GM12878 (cell line): ENCODE data around the gene CASP5. TPM values are rescaled to one million over a fixed set of nuclear protein-coding genes. Genes with fewer than 3 reads are reported as not detected.

Source experiments
- ATAC-seq: fragments of 200-7000 bp; cut with Tn5 transposase; 3 replicates; pipeline ENCODE4 v1.9.1; 2020; ENCODE audit warnings: mild to moderate bottlenecking, moderate library complexity
- BruUV-seq: library from RNA; stranded (reverse); fragments of 400-500 nt; replicated peaks from 2 replicates; lab custom pipeline; 2021; lab: Mats Ljungman, UMichigan
- CTCF ChIA-PET: fragments of 300-600 bp; sonication (Branson Sonifier 250); formaldehyde crosslinking; extraction: SDS; loops from one replicate; lab custom pipeline; 2021; ENCODE audit warnings: inconsistent platforms; lab: Yijun Ruan, JAX
- POLR2A ChIA-PET: fragments of 350-600 bp; formaldehyde crosslinking; extraction: SDS; loops from one replicate; lab custom pipeline; 2021; ENCODE audit warnings: inconsistent platforms; lab: Charles Lee
- RAD21 ChIA-PET: fragments of 300-600 bp; sonication (Branson Sonifier 250); formaldehyde crosslinking; loops from one replicate; lab custom pipeline; 2023; ENCODE audit warnings: antibody characterized with exemption; ENCODE audit not compliant: unreplicated experiment; lab: Charles Lee
- SMC1A ChIA-PET: fragments of 300-600 bp; sonication (Branson Sonifier 250); formaldehyde crosslinking; loops from one replicate; lab custom pipeline; 2023; ENCODE audit not compliant: unreplicated experiment, uncharacterized antibody; lab: Charles Lee
- DNase-seq: peaks from one replicate; pipeline ENCODE4 v3.0.0-alpha.2; 2011; ENCODE audit warnings: low read depth, low spot score
- FAIRE-seq: peaks from 3 replicates; lab custom pipeline; 2011; peaks lifted over from hg19 to GRCh38; lab: Jason Lieb, UNC
- H2AFZ ChIP-seq: 2 replicates; pipeline ENCODE4 v1.6.0; 2011; ENCODE audit warnings: low read depth, low read length, control low read depth; ENCODE audit not compliant: control insufficient read depth
- H3K27ac ChIP-seq: 2 replicates; pipeline ENCODE4 v1.5.1; 2011; ENCODE audit warnings: control low read depth; ENCODE audit not compliant: control insufficient read depth, insufficient read depth
- H3K27me3 ChIP-seq, 2 experiments: replicated peaks in 1 of 2; 2 replicates each; pipeline versions ENCODE4 v1.6.0 to v1.6.1; 2011; ENCODE audit warnings: low read length in 1 of 2; ENCODE audit not compliant: control insufficient read depth in 2 of 2, insufficient read depth in 2 of 2
- H3K36me3 ChIP-seq, 2 experiments: 2 replicates each; pipeline ENCODE4 v1.5.1; 2011; ENCODE audit warnings: low read length in 1 of 2; ENCODE audit not compliant: control insufficient read depth in 2 of 2, insufficient read depth in 2 of 2
- H3K4me1 ChIP-seq: 2 replicates; pipeline ENCODE4 v1.6.1; 2011; ENCODE audit warnings: mild to moderate bottlenecking, low read length, moderate library complexity, mixed read lengths; ENCODE audit not compliant: control insufficient read depth, insufficient read depth
- H3K4me2 ChIP-seq: 2 replicates; pipeline ENCODE4 v1.6.0; 2011; ENCODE audit warnings: control low read depth; ENCODE audit not compliant: control insufficient read depth, insufficient read depth
- H3K4me3 ChIP-seq: fragments of 200-600 bp; sonication (generic); 2 replicates; pipeline ENCODE4 v1.5.1; 2016
- H3K79me2 ChIP-seq: 2 replicates; pipeline ENCODE4 v1.6.0; 2011; ENCODE audit warnings: low read length; ENCODE audit not compliant: control insufficient read depth, insufficient read depth
- H3K9ac ChIP-seq: 2 replicates; pipeline ENCODE4 v1.8.0; 2011; ENCODE audit warnings: low read length, control low read depth, mixed read lengths; ENCODE audit not compliant: control insufficient read depth, insufficient read depth
- H3K9me3 ChIP-seq: replicated peaks from 3 replicates; pipeline ENCODE4 v1.5.1; 2011; ENCODE audit warnings: mild to moderate bottlenecking, low read length; ENCODE audit not compliant: control insufficient read depth, insufficient read depth
- H4K20me1 ChIP-seq: 2 replicates; pipeline ENCODE4 v1.6.0; 2011; ENCODE audit not compliant: control insufficient read depth, insufficient read depth
- CBFB ChIP-seq: IDR thresholded peaks from 2 replicates; pipeline ENCODE4 v1.6.1; 2016; ENCODE audit warnings: antibody characterized with exemption, low read depth
- ETV6 ChIP-seq, 2 experiments: fragments of 450-650 bp in 1 of 2; IDR thresholded peaks in 1 of 2; conservative IDR thresholded peaks in 1 of 2; 2 replicates each; pipeline ENCODE4 v1.6.1; 2014; ENCODE audit warnings: antibody characterized with exemption in 1 of 2, borderline replicate concordance in 1 of 2, low read depth in 1 of 2, mild to moderate bottlenecking in 1 of 2, moderate library complexity in 1 of 2
- RELA ChIP-seq: fragments of 450-650 bp; IDR thresholded peaks from 2 replicates; pipeline ENCODE4 v1.8.0; 2014; ENCODE audit warnings: borderline replicate concordance; ENCODE audit not compliant: partially characterized antibody
- SIN3A ChIP-seq: IDR thresholded peaks from 2 replicates; pipeline ENCODE4 v1.6.1; 2012; ENCODE audit warnings: low read depth, low read length, improper control_type of control experiment
- SUPT20H ChIP-seq: IDR thresholded peaks from 2 replicates; pipeline ENCODE4 v1.6.1; 2011; ENCODE audit warnings: low read depth, mild to moderate bottlenecking, low read length, moderate library complexity, borderline replicate concordance; ENCODE audit not compliant: control insufficient read depth
- YBX1 ChIP-seq: fragments of 450-650 bp; IDR thresholded peaks from 2 replicates; pipeline ENCODE4 v1.6.1; 2016; ENCODE audit warnings: antibody characterized with exemption
- ZNF217 ChIP-seq: fragments of 450-650 bp; IDR thresholded peaks from 2 replicates; pipeline ENCODE4 v1.6.1; 2017; ENCODE audit warnings: antibody characterized with exemption, mild to moderate bottlenecking
- WGBS: methylation state at CpG from one replicate; pipeline ENCODE4 v1.1.6; 2016; ENCODE audit warnings: low lambda C conversion rate; ENCODE audit not compliant: insufficient replicate concordance, insufficient coverage; ENCODE audit errors: missing lambda C conversion rate; 5-methylcytosine and 5-hydroxymethylcytosine counted together
- in situ Hi-C: fragments of 300-500 bp; cut with MboI; formaldehyde crosslinking; loops from 9 replicates; pipeline ENCODE4 v1.14.3; 2018; ENCODE audit warnings: mixed read lengths
- intact Hi-C: fragments of 100-400 bp; cut with micrococcal nuclease; formaldehyde crosslinking; loops from one replicate; pipeline ENCODE4 v1.14.2; 2022; ENCODE audit not compliant: unreplicated experiment
- polyA plus RNA-seq, 11 experiments: library from polyadenylated mRNA; depleted of rRNA in 4 of 11; unstranded in 6 of 11; stranded (reverse) in 5 of 11; fragments of >200 nt; fragmentation: Nextera tagmentation in 4 of 11; fragmentation: Illumina TruSeq in 1 of 11; extraction: Ambion mirVana in 4 of 11; extraction: Trizol in 1 of 11; gene quantifications; 1 replicate in 1 of 11; 2 replicates in 10 of 11; pipeline versions ENCODE4 v1.2.1 to v1.2.3, GENCODE V29; 2011 to 2016; ENCODE audit warnings: inconsistent platforms in 2 of 11, missing spikeins in 2 of 11, low read depth in 1 of 11
- total RNA-seq, 4 experiments: library from RNA; depleted of rRNA in 3 of 4; stranded (reverse); fragments of >200 nt in 3 of 4; fragmentation: Illumina TruSeq in 1 of 4; extraction: Trizol in 1 of 4; gene quantifications; 2 replicates each; pipeline versions ENCODE4 v1.2.1 to v1.2.3, GENCODE V29; 2013 to 2021
- TF ChIP-seq, protein P1 (sequence below): fragments of 450-650 bp; formaldehyde crosslinking; IDR thresholded peaks from 2 replicates; pipeline ENCODE4 v1.5.0; 2022; ENCODE audit warnings: mild to moderate bottlenecking, missing genetic modification characterization
- TF ChIP-seq, protein P2 (sequence below): fragments of 150-350 bp; IDR thresholded peaks from 2 replicates; pipeline ENCODE4 v1.6.1; 2016; ENCODE audit warnings: low read depth, low read length
- TF ChIP-seq, protein P3 (sequence below): fragments of 450-650 bp; IDR thresholded peaks from 2 replicates; pipeline ENCODE4 v1.6.1; 2016; ENCODE audit warnings: mild to moderate bottlenecking
- TF ChIP-seq, protein P4 (sequence below): fragments of 450-650 bp; IDR thresholded peaks from 2 replicates; pipeline ENCODE4 v1.6.1; 2017; ENCODE audit warnings: antibody characterized with exemption, mild to moderate bottlenecking, moderate library complexity

CASP5 gene
- total and polyA plus RNA-seq, 10 of the 15 experiments (the other 5 are each of a cell fraction or from before 2014, with no cell fraction given) = not detected

DNA sequence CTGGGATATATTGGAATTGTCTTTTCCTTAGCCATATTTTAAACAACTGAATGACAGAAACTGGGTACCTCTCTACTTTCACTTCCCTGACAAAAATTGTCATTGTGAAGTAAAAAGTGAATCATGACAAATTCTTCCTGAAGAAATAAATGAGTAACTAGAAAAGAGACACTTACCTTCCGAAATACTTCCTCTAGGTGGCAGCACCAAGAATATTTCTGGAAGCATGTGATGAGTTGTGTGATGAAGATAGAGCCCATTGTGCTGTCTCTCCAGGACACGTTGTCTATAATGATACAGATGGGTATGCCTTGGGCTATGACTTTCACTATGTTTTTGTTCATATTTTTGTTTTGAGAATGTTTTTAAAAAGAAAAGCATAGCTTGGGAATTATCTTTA, 76.1 kb downstream of the CASP5 start:
- intact Hi-C loops (loop anchor here (5.0 kb wide), 2 partner anchors 55 to 915 kb away; no protein-coding TSS in a partner anchor), in situ Hi-C loops (no loop called here)
- ChIA-PET RAD21 (interaction anchor here (1.8 to 2.1 kb wide), 2 partner anchors 11 to 20 kb away, joined by 5 read pairs; no protein-coding TSS in a partner anchor), CTCF (interaction anchor here (0.6 to 4.4 kb wide), 15 partner anchors 8 to 916 kb away, joined by 3 to 25 read pairs (median 4); partner anchors contain the start of gene CASP4), POLR2A (no interaction called here), SMC1A (interaction anchor here (0.7 to 2.5 kb wide), 6 partner anchors 18 to 373 kb away, joined by 3 to 7 read pairs (median 4); partner anchors contain the start of gene CASP4)
- peak; percentile 97 for ATAC-seq
- peak; percentile 27 for DNase-seq
- H3K27me3 ChIP-seq = no peaks in the 10 kb centered on the region
- H4K20me1 ChIP-seq = no peaks in the 10 kb centered on the region
- H3K9me3 ChIP-seq = no peaks in the 10 kb centered on the region
- 0% methylated on average over 2 of the region's 2 CpGs for WGBS
- no peak overlapping the region for H3K27ac ChIP-seq
- H2AFZ ChIP-seq = no peak overlapping the region
- H3K4me2 ChIP-seq = no peak overlapping the region
- H3K9ac ChIP-seq = no peak overlapping the region
- no peak overlapping the region for H3K4me3 ChIP-seq
- peak; percentile 62 for FAIRE-seq
- H3K4me1 ChIP-seq = no peaks in the 10 kb centered on the region
- peaks cover 0 to 25% of the 10 kb centered on the region in 2 experiments; a peak in 2 of 4 replicates for H3K36me3 ChIP-seq
- BruUV-seq = no TSS peak
- no peaks in the 10 kb centered on the region for H3K79me2 ChIP-seq
- TF ChIP-seq YBX1 (no peak), SIN3A (no peak), ZNF217 (no peak), RELA (no peak), ETV6 (conservative IDR thresholded peaks at IDR 0.05 in 1 of 2, IDR thresholded peaks at IDR 0.05 in 1 of 2; ENCODE audit: borderline replicate concordance in 1 of 2, low read depth in 1 of 2) (no peak), SUPT20H (no peak), CBFB (no peak)
- TF ChIP-seq, protein P1, sequence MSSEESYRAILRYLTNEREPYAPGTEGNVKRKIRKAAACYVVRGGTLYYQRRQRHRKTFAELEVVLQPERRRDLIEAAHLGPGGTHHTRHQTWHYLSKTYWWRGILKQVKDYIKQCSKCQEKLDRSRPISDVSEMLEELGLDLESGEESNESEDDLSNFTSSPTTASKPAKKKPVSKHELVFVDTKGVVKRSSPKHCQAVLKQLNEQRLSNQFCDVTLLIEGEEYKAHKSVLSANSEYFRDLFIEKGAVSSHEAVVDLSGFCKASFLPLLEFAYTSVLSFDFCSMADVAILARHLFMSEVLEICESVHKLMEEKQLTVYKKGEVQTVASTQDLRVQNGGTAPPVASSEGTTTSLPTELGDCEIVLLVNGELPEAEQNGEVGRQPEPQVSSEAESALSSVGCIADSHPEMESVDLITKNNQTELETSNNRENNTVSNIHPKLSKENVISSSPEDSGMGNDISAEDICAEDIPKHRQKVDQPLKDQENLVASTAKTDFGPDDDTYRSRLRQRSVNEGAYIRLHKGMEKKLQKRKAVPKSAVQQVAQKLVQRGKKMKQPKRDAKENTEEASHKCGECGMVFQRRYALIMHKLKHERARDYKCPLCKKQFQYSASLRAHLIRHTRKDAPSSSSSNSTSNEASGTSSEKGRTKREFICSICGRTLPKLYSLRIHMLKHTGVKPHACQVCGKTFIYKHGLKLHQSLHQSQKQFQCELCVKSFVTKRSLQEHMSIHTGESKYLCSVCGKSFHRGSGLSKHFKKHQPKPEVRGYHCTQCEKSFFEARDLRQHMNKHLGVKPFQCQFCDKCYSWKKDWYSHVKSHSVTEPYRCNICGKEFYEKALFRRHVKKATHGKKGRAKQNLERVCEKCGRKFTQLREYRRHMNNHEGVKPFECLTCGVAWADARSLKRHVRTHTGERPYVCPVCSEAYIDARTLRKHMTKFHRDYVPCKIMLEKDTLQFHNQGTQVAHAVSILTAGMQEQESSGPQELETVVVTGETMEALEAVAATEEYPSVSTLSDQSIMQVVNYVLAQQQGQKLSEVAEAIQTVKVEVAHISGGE (CRISPR knock-in tag) = no peak
- TF ChIP-seq, protein P2, sequence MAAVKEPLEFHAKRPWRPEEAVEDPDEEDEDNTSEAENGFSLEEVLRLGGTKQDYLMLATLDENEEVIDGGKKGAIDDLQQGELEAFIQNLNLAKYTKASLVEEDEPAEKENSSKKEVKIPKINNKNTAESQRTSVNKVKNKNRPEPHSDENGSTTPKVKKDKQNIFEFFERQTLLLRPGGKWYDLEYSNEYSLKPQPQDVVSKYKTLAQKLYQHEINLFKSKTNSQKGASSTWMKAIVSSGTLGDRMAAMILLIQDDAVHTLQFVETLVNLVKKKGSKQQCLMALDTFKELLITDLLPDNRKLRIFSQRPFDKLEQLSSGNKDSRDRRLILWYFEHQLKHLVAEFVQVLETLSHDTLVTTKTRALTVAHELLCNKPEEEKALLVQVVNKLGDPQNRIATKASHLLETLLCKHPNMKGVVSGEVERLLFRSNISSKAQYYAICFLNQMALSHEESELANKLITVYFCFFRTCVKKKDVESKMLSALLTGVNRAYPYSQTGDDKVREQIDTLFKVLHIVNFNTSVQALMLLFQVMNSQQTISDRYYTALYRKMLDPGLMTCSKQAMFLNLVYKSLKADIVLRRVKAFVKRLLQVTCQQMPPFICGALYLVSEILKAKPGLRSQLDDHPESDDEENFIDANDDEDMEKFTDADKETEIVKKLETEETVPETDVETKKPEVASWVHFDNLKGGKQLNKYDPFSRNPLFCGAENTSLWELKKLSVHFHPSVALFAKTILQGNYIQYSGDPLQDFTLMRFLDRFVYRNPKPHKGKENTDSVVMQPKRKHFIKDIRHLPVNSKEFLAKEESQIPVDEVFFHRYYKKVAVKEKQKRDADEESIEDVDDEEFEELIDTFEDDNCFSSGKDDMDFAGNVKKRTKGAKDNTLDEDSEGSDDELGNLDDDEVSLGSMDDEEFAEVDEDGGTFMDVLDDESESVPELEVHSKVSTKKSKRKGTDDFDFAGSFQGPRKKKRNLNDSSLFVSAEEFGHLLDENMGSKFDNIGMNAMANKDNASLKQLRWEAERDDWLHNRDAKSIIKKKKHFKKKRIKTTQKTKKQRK = no peak
- TF ChIP-seq, protein P3, sequence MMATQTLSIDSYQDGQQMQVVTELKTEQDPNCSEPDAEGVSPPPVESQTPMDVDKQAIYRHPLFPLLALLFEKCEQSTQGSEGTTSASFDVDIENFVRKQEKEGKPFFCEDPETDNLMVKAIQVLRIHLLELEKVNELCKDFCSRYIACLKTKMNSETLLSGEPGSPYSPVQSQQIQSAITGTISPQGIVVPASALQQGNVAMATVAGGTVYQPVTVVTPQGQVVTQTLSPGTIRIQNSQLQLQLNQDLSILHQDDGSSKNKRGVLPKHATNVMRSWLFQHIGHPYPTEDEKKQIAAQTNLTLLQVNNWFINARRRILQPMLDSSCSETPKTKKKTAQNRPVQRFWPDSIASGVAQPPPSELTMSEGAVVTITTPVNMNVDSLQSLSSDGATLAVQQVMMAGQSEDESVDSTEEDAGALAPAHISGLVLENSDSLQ = no peak
- TF ChIP-seq, protein P4, sequence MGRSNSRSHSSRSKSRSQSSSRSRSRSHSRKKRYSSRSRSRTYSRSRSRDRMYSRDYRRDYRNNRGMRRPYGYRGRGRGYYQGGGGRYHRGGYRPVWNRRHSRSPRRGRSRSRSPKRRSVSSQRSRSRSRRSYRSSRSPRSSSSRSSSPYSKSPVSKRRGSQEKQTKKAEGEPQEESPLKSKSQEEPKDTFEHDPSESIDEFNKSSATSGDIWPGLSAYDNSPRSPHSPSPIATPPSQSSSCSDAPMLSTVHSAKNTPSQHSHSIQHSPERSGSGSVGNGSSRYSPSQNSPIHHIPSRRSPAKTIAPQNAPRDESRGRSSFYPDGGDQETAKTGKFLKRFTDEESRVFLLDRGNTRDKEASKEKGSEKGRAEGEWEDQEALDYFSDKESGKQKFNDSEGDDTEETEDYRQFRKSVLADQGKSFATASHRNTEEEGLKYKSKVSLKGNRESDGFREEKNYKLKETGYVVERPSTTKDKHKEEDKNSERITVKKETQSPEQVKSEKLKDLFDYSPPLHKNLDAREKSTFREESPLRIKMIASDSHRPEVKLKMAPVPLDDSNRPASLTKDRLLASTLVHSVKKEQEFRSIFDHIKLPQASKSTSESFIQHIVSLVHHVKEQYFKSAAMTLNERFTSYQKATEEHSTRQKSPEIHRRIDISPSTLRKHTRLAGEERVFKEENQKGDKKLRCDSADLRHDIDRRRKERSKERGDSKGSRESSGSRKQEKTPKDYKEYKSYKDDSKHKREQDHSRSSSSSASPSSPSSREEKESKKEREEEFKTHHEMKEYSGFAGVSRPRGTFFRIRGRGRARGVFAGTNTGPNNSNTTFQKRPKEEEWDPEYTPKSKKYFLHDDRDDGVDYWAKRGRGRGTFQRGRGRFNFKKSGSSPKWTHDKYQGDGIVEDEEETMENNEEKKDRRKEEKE = no peak
